ENCODE results near the gene TOR1AIP2.
"Not testable (repeated sequence)": the region's sequence is repeated elsewhere in the genome, so short reads cannot be mapped to it uniquely, and the experiment has no call there.

TOR1AIP2 gene

DNA sequence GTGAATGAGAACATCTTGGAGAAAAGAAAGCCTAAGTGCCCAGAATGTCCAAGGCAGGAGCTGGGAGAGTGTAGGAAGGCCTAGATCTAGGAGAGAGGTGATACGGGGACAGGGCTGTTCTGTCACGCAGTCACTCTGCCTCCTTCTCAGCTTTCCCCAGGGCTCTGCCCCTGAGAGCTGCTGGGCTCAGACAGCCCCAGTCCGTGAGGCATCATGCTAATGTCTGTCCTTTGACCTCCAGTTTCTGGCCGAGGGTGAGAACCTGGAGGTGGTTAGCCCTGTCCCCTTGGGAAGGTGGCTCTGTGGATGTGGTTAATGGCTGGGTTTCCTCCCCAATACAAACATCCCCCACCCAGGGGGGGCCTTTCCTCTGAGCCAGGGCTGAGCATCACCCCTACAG lies 71.3 kb downstream of the TOR1AIP2 start:
- DNase-seq (ENCODE audit: low spot score), result no peak

DNA sequence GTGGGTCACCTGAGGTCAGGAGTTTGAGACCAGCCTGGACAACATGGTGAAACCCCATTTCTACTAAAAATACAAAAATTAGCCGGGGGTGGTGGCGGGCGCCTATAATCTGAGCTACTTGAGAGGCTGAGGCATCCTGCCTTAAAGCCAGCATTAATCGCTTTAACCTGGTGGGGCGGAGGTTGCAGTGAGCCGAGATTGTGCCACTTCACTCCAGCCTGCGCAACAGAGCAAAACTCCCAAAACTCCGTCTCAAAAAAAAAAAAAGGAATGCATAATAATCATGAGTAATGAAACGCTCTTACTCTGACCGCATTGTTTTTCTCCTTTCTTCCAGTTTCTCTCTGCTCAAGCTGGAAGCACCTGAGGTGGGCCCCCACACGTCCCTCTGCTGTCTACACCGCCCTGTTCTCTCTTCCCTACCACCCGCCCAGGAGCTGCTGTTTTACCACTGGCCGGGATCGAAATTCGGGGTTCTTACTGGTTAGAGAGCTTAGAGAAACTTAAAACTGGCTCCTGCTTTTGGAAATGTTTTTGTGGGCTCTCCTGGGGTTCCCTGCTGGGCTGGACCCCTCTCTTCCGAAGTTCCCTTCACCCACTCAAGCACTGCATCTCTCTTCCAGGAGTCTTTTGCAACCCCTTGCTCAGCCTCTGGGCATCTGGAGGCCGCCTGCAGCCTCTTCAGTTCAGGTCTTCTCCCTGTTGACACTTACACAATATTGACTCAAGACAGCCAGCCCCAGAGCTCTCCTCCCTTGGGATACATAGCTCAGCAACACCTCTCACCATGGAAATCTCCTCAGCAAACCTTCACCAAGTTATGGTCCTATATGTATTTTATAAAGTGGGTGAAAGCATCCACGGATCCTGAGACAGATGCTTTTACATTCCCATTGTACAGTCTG lies 72.1 kb downstream of the TOR1AIP2 start:
- no peak for DNase-seq (ENCODE audit: low spot score)

DNA sequence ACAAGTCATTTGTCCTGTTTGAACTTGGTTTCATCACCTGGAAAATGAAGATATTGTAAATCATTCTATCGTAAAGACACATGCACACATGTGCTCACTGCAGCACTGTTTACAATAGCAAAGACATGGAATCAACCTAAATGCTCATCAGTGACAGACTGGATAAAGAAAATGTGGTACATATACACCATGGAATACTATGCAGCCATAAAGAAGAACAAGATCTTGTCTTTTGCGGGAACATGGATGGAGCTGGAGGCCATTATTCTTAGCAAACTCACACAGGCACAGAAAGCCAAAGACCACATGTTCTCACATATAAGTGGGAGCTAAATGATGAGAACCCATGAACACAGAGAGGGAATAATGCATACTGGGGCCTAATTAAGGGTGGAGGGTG lies 73.2 kb downstream of the TOR1AIP2 start:
- not testable (repeated sequence) for DNase-seq (ENCODE audit: low spot score)

DNA sequence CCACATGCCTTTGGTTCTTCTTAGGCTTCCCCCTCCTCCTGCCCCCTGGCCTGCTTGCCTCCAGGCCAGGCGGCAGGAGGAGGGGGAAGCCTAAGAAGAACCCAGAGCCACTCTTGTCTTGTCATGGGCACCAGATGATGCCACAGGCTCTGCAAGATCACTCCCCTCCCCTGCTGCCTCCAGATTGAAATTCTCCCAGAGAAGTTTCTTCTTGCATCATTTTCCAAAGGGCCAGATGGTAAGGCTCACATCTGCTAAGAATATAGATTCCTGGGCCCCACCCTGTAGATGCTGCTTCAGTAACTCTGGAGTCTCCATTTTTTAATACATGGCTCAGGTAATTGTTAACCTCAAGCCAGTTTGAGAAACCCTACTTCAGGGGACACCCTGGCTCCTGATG lies 73.7 kb downstream of the TOR1AIP2 start:
- DNase-seq (ENCODE audit: low spot score), result no peak

DNA sequence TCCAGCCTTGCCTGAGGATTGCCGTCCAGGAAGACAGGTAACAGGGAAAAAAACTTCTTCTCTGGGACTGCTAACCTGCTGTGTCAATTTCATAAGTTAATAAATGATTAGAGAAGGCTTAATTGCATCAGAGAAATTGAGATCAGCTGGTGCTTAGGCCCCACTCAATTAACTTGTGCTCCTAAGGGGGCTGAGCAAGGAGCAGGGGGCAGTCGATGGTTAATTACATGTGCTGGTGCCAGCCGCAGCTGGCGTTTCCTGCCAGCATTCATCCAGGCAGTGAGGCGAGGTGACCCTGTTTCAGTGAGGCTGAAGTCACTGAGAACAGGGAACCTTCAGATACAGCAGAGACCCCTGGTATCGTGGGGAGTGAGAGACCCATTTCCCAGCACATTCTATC lies 74.5 kb downstream of the TOR1AIP2 start:
- DNase-seq (ENCODE audit: low spot score), result no peak

DNA sequence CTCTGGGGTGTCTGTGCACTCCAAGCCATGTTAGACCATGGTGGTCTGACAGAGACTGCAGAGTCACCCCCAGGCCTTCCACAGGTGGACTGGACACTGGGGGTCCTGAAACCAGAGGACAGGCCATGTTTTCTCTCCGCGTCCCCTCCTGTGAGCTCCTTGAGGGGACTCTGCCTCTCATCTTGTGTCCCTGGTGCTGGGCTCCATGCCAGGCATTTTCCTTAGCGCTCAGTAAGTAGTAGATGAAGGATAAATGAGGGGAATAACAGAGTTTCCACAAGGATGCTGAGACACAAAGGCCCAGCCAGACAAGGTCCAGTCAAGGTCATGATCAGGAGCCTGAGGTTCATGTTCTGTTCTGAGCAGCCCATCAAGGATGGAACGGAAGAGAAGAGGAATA lies 77.1 kb downstream of the TOR1AIP2 start:
- DNase-seq (ENCODE audit: low spot score), result no peak

DNA sequence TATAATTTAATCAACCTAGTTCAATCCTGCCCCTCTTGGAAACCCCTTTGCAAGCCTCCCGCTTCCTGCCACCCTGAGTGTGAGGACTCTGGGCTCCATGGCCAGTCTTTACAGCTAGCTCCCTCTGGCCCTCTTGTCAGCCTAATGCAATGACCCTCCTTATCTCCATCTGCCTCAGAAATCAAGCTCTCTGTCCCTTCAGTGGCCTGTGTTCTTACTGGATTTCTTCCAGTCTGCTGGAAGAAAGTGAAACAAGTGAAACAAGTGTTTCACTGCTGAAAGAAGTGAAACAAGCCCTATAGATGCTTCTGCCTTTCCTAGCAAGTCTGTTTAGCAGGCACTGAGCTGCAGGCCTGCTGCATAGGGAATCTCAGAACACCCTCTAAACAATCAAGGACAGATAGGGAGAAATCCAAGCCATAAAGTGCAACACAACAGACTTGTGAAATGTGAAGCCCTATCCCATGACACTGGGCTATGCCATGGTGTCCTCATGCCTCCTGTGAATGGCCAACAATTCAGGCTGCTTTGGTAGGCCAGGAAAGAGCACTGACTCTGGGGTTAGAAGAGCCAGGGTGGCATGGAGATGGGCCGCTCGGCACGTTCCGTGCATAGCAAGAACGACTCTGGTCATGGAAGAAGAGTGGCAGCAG lies 78.6 kb downstream of the TOR1AIP2 start:
- DNase-seq (ENCODE audit: low spot score), result no peak

DNA sequence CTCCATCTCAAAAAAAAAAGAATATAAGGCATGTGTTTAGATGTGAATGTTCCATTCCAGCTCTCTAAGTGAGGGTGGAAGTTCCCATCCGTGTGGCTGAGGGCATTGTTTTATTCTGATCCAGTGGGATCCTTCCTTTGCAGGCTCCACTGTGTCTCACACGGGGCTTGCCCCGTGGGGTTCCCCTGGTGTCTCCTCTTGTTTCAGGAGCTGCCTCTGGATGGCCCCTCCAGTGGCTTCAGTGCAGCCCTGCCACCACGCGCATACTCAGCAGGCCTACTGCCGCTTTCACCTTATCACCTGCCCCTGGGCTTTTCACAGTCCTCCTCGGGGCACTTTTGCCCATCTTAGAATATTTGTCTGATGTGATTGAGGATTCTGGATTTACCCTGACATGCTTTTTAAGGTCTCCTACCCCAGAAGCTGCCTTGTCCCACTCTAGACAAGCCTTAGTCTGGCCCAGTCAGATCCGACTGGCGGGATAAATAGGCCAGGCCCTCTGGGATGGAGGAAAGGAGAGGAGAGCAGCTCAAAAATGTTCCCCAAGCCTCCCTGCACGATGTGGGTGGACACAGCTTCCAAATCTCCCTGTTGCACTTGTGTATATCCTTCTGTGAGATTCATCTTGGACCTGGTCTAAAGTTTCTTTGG lies 79.3 kb downstream of the TOR1AIP2 start:
- DNase-seq (ENCODE audit: low spot score), result no peak

DNA sequence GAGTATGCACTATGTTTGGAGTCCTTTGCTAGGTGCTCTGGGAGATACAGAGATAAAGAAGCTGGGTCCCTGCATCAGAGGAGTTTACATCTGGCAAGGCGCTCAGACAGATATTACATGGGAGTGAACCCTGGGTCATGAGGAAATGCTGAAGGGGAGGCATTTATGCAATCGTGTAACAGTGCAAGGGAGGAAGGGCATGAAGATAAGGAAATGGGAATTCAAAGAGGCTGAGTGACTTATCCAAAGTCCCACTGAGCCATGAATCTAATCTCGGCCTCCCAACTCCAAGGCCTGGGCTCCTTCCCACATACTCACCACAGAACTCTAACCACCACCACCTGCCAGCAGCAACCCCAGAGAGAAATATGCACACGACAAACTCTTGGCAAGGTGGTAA lies 82.9 kb downstream of the TOR1AIP2 start:
- no peak for DNase-seq (ENCODE audit: low spot score)

DNA sequence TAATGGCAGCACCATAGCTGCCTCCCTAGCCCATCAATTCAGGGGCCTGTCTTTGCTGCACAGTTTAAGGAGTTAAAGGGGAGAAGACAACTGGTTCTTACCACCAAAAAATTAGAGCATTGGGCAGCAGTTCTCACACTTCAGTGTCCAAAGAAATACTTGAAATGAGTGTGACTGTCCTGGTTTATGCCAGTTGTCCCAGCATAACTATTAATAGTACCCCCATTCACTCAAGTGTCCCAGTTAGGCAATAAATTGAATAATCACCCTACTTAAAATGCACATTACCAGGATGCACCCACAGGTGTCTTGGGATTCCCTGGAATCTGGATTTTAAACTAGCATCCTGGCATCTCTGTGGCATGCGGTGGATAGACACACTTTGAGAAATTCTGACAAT lies 83.5 kb downstream of the TOR1AIP2 start:
- DNase-seq (ENCODE audit: low spot score), result no peak

DNA sequence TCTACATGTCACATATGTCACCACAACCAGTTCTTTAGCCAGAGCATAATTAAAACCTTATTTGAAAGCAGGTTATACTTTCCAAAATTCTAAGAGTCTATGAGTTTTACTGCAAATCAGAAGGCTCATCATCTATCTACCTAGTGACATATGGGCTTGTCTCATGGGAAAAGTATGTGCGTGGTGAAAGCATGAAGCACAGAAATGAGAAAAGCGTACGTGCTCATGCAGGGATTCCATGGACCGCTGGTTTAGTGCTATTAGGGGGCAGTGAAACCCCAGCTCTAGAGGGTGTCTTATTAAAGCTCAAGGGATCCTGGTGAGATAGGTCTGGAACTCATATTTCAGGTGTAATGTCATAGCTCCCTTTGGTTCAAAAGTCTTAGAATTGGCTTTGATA lies 84.3 kb downstream of the TOR1AIP2 start:
- DNase-seq (ENCODE audit: low spot score), result no peak
